Measurements from ENCODE around the gene GGA1.
"Not testable (repeated sequence)": the region's sequence is repeated elsewhere in the genome, so short reads cannot be mapped to it uniquely, and the experiment has no call there.

The GGA1 gene

DNA sequence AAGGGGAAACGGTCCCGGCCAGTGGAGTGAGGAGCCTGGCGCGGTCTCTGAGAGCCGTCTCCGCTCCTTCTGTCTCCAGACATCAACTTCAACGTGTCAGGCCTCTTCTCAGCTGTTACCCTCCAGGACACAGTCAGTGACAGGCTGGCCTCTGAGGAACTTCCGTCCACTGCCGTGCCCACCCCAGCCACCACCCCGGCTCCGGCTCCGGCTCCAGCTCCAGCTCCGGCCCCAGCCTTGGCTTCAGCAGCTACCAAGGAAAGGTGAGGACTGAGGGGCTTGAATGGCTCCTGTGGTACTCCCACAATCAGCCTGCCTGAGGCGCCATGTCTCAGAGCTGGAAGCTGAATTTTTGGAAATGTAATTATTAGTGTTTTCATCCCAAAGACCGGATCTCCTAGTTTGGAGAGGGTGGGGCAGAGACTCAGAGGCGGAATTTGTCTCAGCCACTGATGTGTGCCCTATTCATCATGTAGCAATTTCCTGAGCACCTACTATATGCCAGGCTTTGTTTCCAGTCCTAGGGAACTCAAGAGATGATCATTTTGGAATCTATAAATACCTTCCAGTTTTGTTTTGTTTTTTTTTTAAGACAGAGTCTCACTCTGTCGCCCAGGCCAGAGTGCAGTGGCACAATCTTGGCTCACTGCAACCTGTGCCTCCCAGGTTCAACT is 42.0 kb downstream of the GGA1 start:
- DNase-seq (ENCODE audit: low spot score) = no peak

DNA sequence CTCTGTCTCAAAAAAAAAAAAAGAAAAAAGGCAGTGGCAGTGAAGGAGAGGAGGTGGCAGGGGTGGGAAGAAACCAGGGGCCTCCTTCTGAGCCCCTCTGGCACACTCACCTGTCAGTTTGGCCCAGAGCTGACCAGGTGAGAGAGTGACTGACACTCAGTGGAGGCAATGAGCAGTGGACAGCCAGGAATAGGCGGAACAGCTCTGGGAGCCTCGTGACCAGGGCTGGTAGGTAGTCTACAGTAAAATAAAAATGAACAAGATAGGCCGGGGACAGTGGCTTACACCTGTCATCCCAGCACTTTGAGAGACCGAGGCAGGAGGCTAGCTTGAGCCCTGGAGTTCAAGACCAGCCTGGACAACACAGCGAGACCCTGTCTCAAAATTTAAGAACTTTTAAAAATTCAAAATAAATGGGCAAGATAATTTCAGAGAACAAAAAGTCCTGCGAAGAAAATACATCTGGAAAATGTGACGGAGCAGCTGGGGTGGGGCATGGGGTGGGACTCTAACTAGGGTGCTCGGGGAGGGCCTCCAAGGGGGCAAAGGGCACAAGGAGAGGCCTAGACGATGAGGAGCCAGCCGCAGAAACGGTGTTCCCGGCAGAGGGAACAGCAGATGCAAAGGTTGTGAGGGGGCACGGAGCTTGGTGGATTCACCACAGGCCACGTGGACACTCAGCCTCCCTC is 46.1 kb downstream of the GGA1 start:
- DNase-seq (ENCODE audit: low spot score) = no peak

DNA sequence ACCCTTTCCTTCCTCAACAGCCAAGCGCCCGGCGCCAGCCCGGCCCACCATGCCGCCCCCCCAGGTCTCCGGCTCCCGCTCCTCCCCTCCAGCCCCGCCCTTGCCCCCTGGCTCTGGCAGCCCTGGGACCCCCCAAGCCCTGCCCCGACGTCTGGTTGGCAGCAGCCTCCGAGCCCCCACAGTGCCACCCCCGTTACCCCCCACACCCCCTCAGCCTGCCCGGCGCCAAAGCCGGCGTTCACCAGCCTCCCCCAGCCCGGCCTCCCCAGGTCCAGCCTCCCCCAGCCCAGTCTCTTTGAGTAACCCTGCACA is 46.6 kb downstream of the GGA1 start:
- DNase-seq (ENCODE audit: low spot score) = no peak

DNA sequence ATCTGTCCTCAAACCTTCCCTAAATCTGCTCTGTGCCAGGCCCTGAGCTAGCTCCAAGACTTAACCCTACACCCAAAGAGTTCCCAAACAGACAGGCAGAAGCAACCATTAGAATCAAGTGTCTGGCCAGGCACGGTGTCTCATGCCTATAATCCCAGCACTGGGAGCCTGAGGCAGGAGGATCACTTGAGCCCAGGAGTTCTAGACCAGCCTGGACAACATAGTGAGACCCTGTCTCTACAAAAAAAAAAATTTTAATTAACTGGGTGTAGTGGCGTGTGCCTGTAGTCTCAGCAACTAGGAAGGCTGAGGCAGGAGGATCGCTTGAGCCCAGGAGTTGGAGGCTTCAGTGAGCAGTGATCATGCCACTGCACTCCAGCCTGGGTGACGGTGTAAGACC is 47.9 kb downstream of the GGA1 start:
- not testable (repeated sequence) for DNase-seq (ENCODE audit: low spot score)

DNA sequence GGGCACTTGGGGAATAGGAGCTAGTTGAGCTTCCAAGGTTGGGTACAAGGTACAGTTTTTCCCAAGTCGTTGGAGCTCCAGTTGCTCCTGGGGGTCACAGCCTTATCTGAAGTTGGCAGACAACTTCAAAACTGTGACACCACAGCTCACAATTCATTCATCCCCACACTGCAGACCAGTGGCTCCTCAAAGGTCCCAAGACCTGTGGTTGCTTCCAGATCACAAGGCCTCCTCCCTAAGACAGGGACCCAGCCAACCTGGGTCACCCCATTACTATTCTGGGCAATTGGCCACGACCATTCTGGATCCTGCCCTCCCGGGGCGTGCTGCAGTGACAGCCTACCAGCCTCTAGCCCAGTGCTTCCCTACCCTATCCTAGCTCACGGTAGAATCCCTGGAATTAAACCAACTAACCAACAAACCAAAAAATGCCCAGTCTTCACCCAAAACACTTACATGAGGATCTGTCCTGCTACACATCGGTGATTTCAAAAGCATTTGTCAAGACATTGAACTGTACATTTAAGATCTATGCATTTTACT is 49.0 kb downstream of the GGA1 start:
- DNase-seq (ENCODE audit: low spot score) = peak; percentile 48

GRCh38 chr22:37658133-37659065 is 49.8 kb downstream of the GGA1 start, which contains the start of gene PDXP:
TSS of gene PDXP (plus strand) at chr22:37658723. CDS start at chr22:37658783, 60 bp downstream.
- DNase-seq (ENCODE audit: low spot score) = peak; percentile 99

GRCh38 chr22:37659066-37659896 is 50.6 kb downstream of the GGA1 start:
- no peak for DNase-seq (ENCODE audit: low spot score)

GRCh38 chr22:37659897-37660708 is 51.5 kb downstream of the GGA1 start:
- no peak for DNase-seq (ENCODE audit: low spot score)

- DNase-seq (ENCODE audit: low spot score) = no peak
Observed at GRCh38 chr22:37660709-37661045, 52.0 kb downstream of the GGA1 start.

DNA sequence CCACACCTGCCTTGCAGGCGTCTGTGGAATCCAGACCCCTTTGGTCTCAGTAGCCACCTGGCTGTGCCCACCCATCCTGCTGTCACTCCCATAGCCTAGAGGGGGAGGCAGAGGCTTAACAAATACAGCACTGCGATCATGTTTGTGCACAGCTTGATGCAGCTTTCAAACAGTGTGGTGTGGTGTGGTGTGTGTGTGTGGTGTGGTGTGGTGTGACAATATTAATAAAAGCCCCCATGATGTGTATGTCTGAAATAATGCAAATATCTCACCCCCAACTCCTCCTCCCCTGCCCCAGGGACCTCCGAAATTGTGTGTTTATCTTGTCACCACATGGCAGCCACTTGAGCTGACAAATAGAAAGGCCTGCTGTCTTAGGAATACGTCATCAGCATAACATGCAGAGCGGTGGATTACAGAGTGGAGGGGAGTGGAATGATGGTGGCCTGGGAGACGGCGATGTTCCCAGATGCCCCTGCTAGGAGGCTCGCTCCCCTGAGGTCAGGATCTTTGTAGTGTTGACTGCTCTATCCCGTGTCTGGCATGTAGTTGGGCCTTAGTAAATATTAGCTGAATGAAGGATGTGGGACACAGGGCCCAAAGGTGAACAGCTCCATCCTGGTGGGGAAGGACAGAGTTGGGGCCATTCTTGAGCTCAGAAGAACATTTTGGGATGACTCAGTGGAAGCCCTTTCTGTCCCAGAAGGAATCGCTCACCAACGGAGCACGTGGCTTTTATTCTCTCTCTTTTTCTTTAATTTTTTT is 52.7 kb downstream of the GGA1 start:
- DNase-seq (ENCODE audit: low spot score) = no peak

GRCh38 chr22:37662039-37662438 is 53.4 kb downstream of the GGA1 start:
- DNase-seq (ENCODE audit: low spot score) = no peak

- DNase-seq (ENCODE audit: low spot score) = no peak
Observed at GRCh38 chr22:37663521-37664140, 55.0 kb downstream of the GGA1 start.

GRCh38 chr22:37664249-37665101 is 55.8 kb downstream of the GGA1 start:
- DNase-seq (ENCODE audit: low spot score) = no peak

- no peak for DNase-seq (ENCODE audit: low spot score)
Observed at GRCh38 chr22:37665487-37665886, 56.9 kb downstream of the GGA1 start.

GRCh38 chr22:37669586-37669985 is 61.0 kb downstream of the GGA1 start:
- DNase-seq (ENCODE audit: low spot score) = no peak

DNA sequence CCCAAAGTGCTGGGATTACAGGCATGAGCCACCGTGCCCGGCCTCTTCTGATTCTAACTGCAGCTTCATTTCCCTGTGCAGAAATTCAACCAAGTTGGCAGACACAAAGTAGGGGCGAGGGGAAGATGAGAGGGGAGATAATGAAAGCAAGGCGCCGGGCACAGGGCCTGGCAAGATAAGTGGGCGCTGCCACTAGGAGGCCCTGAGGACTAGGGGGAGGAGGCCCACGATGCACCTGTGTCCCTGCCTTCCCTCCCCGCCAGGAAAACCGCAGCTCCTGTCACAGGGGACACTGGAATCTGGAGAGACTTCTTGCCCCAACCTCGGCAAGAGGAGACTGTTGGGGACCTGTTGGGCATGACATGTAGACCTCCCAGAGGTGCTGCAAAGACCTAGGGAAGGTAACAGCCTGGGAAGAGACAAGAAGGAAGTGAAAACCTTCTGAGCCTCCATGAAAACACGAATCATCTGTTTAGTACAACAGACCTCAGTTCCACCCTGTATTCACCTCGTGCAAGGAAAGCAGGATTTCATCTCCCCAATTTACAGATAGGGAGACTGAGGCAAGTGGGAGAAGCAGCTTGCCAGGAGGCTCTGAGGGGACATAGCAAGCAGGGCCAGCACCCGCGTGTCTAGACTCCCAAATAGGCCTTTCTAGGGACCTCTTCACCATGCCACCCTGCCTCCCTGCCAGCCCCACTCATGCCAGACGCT is 63.7 kb downstream of the GGA1 start:
- no peak for DNase-seq (ENCODE audit: low spot score)

DNA sequence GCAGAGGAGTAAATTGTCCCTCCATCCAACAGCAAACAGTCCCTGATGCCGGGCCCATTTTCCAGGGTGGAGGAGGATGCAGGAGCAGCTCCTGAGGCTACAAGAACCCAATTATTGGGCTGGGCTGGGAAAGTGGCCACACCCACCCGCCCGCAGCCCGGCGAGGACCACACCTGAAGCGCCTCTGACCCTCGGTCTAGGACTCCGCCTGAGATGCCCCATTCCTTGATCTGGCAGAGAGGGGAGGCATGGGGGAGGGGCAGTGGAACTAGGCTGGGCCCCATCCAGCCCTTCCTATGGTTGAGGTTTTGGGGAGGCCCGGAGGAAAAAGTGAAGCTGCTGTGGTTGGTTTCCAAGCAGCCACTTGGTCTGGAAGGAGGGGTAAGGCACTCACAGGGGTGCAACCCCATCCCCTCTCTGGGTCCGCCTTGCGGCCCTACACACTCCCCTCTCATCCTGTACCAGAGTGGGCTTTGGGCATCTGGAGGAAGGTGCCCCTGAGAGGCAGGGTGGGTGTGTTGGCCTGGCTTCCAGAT is 64.4 kb downstream of the GGA1 start:
- DNase-seq (ENCODE audit: low spot score) = no peak

DNA sequence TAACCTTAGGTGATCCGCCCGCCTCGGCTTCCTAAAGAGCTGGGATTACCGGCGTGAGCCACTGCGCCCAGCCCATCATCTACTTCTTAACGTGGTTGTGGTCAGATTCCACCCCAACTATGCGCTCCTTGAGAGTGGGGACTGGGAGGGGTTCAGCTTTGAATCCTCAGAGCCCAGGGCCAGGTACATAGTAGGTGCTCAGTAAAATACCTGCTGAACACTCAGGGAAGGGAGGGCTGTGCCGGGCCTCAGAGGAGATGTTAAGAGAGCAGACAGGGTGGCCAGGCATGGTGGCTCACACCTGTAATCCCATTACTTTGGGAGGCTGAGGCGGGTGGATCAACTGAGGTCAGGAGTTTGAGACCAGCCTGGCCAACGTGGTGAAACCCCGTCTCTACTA is 65.6 kb downstream of the GGA1 start:
- DNase-seq (ENCODE audit: low spot score) = no peak

Data from iPS-NIHi11 (cell line).